ENCODE results near the gene SLC15A4.
"Not testable (repeated sequence)": the region's sequence is repeated elsewhere in the genome, so short reads cannot be mapped to it uniquely, and the experiment has no call there.

SLC15A4 gene

GRCh38 chr12:128843538-128843937 is 19.8 kb upstream of the SLC15A4 start:
- no peak for TF ChIP-seq CTCF (IDR thresholded peaks at IDR 0.05; ENCODE audit: low read length, missing control alignments)
- no peak for DNase-seq (ENCODE audit: low read depth)
- H3K4me3 ChIP-seq (replicated peaks; ENCODE audit: low read depth, low read length): no peak overlapping the region

- no peak overlapping the region for H3K4me3 ChIP-seq (replicated peaks; ENCODE audit: low read depth, low read length)
- DNase-seq (ENCODE audit: low read depth): no peak
- no peak for TF ChIP-seq CTCF (IDR thresholded peaks at IDR 0.05; ENCODE audit: low read length, missing control alignments)
Observed at GRCh38 chr12:128842579-128842978, 18.8 kb upstream of the SLC15A4 start.

GRCh38 chr12:128840862-128841468 is 17.2 kb upstream of the SLC15A4 start:
- no peak overlapping the region for H3K4me3 ChIP-seq (replicated peaks; ENCODE audit: low read depth, low read length)
- no peak for TF ChIP-seq CTCF (IDR thresholded peaks at IDR 0.05; ENCODE audit: low read length, missing control alignments)
- no peak for DNase-seq (ENCODE audit: low read depth)

- not testable (repeated sequence) for DNase-seq (ENCODE audit: low read depth)
Observed at GRCh38 chr12:128839885-128840284, 16.1 kb upstream of the SLC15A4 start.

GRCh38 chr12:128833418-128833817 is 9.7 kb upstream of the SLC15A4 start:
- no peak overlapping the region for H3K4me3 ChIP-seq (replicated peaks; ENCODE audit: low read depth, low read length)
- DNase-seq (ENCODE audit: low read depth): no peak
- TF ChIP-seq CTCF (IDR thresholded peaks at IDR 0.05; ENCODE audit: low read length, missing control alignments): no peak

More at GRCh38 chr12:128839885-128840284, 16.1 kb upstream of the SLC15A4 start:
- H3K4me3 ChIP-seq (replicated peaks; ENCODE audit: low read depth, low read length): not testable (repeated sequence)

- DNase-seq (ENCODE audit: low read depth): no peak
- H3K4me3 ChIP-seq (replicated peaks; ENCODE audit: low read depth, low read length): no peak overlapping the region
- TF ChIP-seq CTCF (IDR thresholded peaks at IDR 0.05; ENCODE audit: low read length, missing control alignments): no peak
Observed at GRCh38 chr12:128830505-128830893, 6.7 kb upstream of the SLC15A4 start.

GRCh38 chr12:128829861-128830504 is 6.2 kb upstream of the SLC15A4 start:
- no peak overlapping the region for H3K4me3 ChIP-seq (replicated peaks; ENCODE audit: low read depth, low read length)
- TF ChIP-seq CTCF (IDR thresholded peaks at IDR 0.05; ENCODE audit: low read length, missing control alignments): no peak
- no peak for DNase-seq (ENCODE audit: low read depth)

All from fibroblast of pulmonary artery (primary cell).